ENCODE data around the gene SH3RF2.
"Not testable (repeated sequence)": the region's sequence is repeated elsewhere in the genome, so short reads cannot be mapped to it uniquely, and the experiment has no call there.

Gene SH3RF2

DNA sequence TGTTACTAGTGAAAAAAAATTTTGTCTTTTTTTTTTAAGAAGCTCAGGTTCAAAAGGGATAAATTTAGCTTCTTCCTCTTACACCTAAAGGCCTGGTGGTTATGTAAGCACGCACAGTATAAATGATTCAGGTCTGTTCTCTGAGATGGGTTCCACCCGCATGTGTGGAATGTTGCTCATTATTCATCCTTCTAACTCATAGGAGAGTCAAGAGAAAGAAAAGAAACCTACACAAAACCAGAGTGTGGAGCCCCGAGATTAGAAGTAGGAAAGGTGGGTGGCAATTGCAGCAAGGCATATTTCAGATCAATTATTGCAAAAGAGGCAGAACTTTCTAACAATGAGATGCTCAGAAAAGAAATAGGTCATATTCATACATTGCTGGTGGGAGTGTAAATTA is 155.5 kb downstream of the SH3RF2 start:
- DNase-seq, result no peak

DNA sequence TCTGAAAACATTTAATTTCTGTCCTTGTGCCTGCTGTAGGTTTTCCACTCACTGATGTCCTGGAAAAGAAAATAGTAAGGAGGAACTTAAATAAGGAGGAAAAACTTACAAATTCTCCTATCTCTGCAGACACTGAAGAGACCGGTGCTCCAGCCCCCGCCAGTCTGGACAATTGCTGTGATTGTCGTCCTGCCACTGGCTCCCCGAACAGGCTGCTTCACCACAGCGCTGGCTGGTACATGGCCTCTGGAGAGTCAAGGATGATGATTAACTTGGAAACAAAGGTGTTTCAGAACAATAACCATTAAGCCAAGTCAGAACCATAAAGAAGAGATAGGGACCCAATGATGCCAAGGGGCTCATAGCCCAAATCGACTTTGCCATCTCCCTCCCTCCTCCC is 161.7 kb downstream of the SH3RF2 start:
- no peak for DNase-seq

DNA sequence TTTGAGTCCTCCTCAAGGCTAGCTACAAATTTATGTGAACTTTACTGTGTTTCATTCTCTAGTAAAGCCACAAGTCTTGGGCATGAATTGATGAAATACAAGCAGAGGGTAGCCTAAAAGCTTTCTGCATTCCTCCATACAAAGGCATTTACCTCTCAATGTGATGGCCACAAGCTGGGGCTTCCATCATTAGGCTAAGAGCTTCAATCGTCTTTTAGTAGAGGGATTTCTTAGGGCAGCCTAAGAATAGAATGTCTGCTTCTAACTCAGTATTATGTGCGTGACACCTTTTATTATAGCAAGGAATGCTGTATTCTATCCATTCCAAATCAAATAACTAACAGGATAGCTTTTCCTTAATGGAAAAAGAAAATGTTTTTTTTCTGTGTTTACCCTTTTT is 165.3 kb downstream of the SH3RF2 start:
- no peak for DNase-seq

DNA sequence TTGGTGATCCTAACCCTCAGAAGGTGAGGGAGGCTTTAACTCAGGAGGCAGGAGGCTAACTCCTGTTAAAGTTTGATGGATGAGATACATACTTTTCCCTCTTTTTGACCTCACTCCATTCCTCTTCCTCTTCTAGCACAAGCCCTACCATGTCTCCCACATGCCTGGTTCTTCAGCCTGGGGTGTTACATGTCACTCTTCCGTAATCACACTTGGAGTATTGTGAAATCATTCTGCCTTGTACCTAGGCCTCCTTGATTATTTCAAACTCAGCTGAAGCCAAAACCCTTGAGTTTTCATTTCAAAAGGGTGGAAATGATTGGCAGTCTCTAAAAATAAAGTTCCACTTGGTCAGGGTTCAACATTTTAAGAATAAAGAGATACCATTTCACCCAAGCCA is 167.2 kb downstream of the SH3RF2 start:
- no peak for DNase-seq

DNA sequence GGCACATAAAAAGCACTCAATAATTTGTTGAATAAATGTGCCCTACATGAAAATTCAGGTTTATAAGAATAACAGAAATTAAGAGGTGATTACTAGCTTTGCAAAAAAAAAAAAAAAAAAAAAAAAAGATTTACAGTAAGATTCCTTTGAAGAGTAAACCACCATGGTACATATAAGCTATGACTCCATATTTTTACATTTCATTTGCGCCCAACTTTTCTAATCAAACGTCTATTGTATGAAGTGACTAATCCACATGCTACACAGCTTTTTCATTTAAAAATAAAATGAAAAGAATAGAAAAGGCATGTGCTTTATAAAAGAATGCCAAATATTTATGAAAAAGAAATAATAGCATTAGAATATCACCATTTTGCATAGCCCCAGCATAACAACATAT is 169.1 kb downstream of the SH3RF2 start, which contains the start of gene PLAC8L1:
Gene PLAC8L1 (minus strand): TSS at position 101 of the 400 bp plus-strand sequence. CDS start 1,266 bp downstream, outside the sequence.
- no peak for DNase-seq

DNA sequence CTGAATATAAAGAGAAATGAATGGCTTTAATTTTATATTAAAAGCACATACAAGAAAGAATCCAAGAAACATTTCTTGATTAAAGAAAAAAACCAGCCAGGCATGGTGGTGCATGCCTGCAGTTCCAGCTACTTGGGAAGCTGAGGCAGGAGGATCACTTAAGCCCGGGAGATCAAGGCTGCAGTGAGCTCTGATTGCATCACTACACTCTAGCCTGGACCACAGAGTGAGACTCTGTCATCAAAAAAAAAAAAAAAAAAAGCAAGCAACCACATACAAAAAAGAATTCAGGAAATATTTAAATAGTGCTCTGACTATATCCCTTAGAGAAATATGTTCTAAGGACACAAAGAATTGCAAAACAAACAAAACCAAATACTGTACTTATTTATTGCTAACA is 171.5 kb downstream of the SH3RF2 start:
- no peak for DNase-seq

DNA sequence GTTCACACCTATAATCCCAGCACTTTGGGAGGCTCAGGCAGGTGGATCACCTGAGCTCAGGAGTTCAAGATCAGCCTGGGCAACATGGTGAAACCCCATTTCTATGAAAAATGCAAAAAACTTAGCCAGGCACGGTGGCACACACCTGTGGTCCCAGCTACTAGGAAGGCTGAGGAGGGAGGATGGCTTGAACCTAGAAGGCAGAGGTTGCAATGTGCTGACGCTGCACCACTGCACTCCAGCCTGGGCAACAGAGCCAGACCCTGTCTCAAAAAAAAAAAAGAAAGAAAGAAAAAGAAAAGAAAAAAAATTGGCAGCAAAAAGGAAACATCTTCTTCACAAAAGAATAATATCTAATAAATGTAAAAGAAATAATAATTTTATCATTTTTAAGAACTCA is 172.5 kb downstream of the SH3RF2 start:
- DNase-seq, result not testable (repeated sequence)

DNA sequence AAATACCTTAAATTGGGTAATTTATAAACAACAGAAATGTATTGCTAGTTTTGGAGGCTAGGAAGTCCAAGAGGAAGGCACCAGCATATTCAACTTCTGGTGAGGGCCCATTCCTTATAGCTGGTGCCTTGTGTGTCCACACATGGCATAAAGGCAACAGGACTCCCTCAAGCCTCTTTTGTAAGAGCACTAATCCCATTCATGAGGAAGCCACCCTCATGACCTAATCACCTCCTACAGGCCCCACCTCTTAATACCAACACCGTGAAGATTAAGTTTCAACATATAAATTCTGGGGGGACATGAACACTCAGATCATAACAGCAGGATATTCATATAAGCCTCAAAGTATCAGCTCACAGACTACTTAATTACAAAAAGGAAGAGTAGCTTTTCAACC is 173.0 kb downstream of the SH3RF2 start:
- no peak for DNase-seq

DNA sequence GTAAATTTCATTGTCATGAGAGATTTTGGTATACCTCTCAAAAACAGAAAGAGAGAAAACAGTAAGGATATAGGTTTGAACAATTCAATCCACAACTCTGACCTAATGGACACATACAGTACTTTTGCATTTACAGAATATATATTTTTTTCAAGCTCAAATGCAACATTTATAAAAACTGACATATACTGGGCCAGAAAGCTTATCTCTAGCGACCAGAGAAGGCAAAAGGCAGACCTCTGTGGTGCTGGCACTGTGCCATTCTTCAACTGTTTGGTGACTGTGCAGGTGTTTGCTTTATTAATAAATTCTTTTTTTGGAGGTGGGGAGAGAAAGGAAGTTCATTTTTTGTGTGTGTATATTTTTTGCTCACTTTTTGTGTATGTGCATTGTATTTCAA is 175.0 kb downstream of the SH3RF2 start:
- DNase-seq, result no peak

DNA sequence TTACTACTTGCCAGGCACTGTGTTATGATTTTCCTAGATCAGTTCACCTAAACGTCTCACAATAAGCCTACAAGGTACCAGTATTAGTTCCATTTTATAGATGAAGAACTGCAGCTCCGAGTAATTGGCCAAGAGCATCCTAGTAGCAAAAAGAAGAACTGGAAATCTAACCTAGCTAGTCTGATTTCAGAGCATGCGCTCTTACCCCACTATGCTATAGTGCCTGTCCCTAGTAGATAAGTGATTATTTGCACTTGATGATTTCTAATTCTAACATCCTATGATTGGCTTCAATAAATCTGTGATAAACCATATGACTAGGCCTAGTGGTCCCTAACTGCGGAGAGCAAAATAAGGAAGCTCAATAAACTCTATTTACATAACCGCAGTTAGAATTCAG is 176.1 kb downstream of the SH3RF2 start:
- DNase-seq, result no peak

Measured in NCI-H774 (cell line).